H1 (cell line): ENCODE measurements around the gene DNAI1. TPM values are rescaled to one million over a fixed set of nuclear protein-coding genes. Genes with fewer than 3 reads are reported as not detected.

Experiments used
- CTCF ChIA-PET: fragments of 300-600 bp; sonication (Branson Sonifier 250); formaldehyde crosslinking; loops from one replicate; lab custom pipeline; 2021; ENCODE audit not compliant: partially characterized antibody; lab: Charles Lee
- POLR2A ChIA-PET: fragments of 300-600 bp; sonication (Branson Sonifier 250); formaldehyde crosslinking; loops from one replicate; lab custom pipeline; 2021; ENCODE audit warnings: inconsistent platforms; ENCODE audit not compliant: partially characterized antibody; lab: Charles Lee
- DNase-seq, 2 experiments: peaks; one replicate each; pipeline versions ENCODE4 v3.0.0 to v3.0.0-alpha.2; 2010 to 2022; ENCODE audit warnings: low spot score in 2 of 2, low read depth in 1 of 2, mixed read lengths in 1 of 2
- FAIRE-seq: peaks from 2 replicates; lab custom pipeline; 2011; peaks lifted over from hg19 to GRCh38; lab: Jason Lieb, UNC
- H2AFZ ChIP-seq: 2 replicates; pipeline ENCODE4 v1.8.1; 2012; ENCODE audit warnings: low read length, inconsistent platforms
- H2AK5ac ChIP-seq: 2 replicates; pipeline ENCODE4 v1.6.1; 2013; ENCODE audit warnings: low read depth, low read length
- H2BK120ac ChIP-seq: replicated peaks from 2 replicates; pipeline ENCODE3; 2013; ENCODE audit warnings: low read depth, low read length, inconsistent platforms
- H2BK12ac ChIP-seq: 2 replicates; pipeline ENCODE4 v1.6.1; 2013; ENCODE audit warnings: low read depth, low read length
- H2BK15ac ChIP-seq: 2 replicates; pipeline ENCODE4 v1.6.1; 2013; ENCODE audit warnings: low read length
- H2BK20ac ChIP-seq: 2 replicates; pipeline ENCODE4 v1.6.1; 2013; ENCODE audit warnings: low read length
- H2BK5ac ChIP-seq: 2 replicates; pipeline ENCODE4 v1.6.1; 2013; ENCODE audit warnings: low read depth, low read length
- H3K14ac ChIP-seq: 2 replicates; pipeline ENCODE4 v1.6.1; 2013; ENCODE audit warnings: inconsistent platforms; ENCODE audit not compliant: insufficient read length
- H3K18ac ChIP-seq: 2 replicates; pipeline ENCODE4 v1.6.1; 2013; ENCODE audit warnings: low read length; ENCODE audit errors: extremely low read depth
- H3K23ac ChIP-seq: 2 replicates; pipeline ENCODE4 v1.6.1; 2013; ENCODE audit warnings: inconsistent platforms; ENCODE audit not compliant: insufficient read length
- H3K23me2 ChIP-seq: 2 replicates; pipeline ENCODE4 v1.6.1; 2013; ENCODE audit warnings: low read depth, low read length
- H3K27ac ChIP-seq: 2 replicates; pipeline ENCODE4 v1.6.1; 2011; ENCODE audit warnings: low read depth, low read length, inconsistent platforms
- H3K27me3 ChIP-seq, 4 experiments: replicated peaks in 1 of 4; 1 replicate in 1 of 4; 2 replicates in 3 of 4; pipeline versions ENCODE4 v1.6.1 to v1.8.1; 2011 to 2013; ENCODE audit warnings: low read length in 3 of 4, mild to moderate bottlenecking in 3 of 4, inconsistent platforms in 2 of 4, mixed read lengths in 2 of 4, moderate library complexity in 1 of 4; ENCODE audit not compliant: control insufficient read depth in 3 of 4, insufficient read depth in 3 of 4; ENCODE audit errors: extremely low read depth in 1 of 4
- H3K36me3 ChIP-seq, 4 experiments: 2 replicates each; pipeline versions ENCODE4 v1.6.1 to v1.8.1; 2011 to 2013; ENCODE audit warnings: mild to moderate bottlenecking in 4 of 4, low read length in 3 of 4, moderate library complexity in 2 of 4, control low read depth in 1 of 4, inconsistent platforms in 1 of 4; ENCODE audit not compliant: insufficient read depth in 4 of 4, control insufficient read depth in 2 of 4
- H3K4ac ChIP-seq: replicated peaks from 2 replicates; pipeline ENCODE3; 2013; ENCODE audit warnings: low read length, low read depth, mixed read lengths, inconsistent platforms; ENCODE audit not compliant: insufficient read length
- H3K4me1 ChIP-seq, 4 experiments: replicated peaks in 1 of 4; 1 replicate in 1 of 4; 2 replicates in 3 of 4; pipeline versions ENCODE4 v1.6.1 to v1.8.1; 2011 to 2013; ENCODE audit warnings: low read length in 3 of 4, inconsistent platforms in 2 of 4, mixed read lengths in 1 of 4; ENCODE audit not compliant: insufficient read depth in 4 of 4, control insufficient read depth in 3 of 4
- H3K4me2 ChIP-seq, 2 experiments: 2 replicates each; pipeline versions ENCODE4 v1.6.1 to v1.8.1; 2011 to 2013; ENCODE audit warnings: low read depth in 2 of 2, low read length in 2 of 2, control low read depth in 1 of 2, inconsistent platforms in 1 of 2, mild to moderate bottlenecking in 1 of 2; ENCODE audit not compliant: insufficient read depth in 1 of 2
- H3K4me3 ChIP-seq, 4 experiments: fragments of 200-600, 300-600 bp in 1 of 4; sonication (generic), shearing (Covaris generic), sonication (Bioruptor Twin) in 1 of 4; 2 replicates each; pipeline versions ENCODE4 v1.5.1 to v1.8.1; 2011 to 2016; ENCODE audit warnings: low read length in 4 of 4, low read depth in 3 of 4, control low read depth in 2 of 4, inconsistent platforms in 2 of 4, mild to moderate bottlenecking in 2 of 4, mixed read lengths in 1 of 4, moderate library complexity in 1 of 4; ENCODE audit not compliant: insufficient read depth in 2 of 4; ENCODE audit errors: extremely low read depth in 1 of 4
- H3K56ac ChIP-seq: replicated peaks from 2 replicates; pipeline ENCODE3; 2013; ENCODE audit warnings: low read depth, mild to moderate bottlenecking, mixed read lengths, low read length, inconsistent platforms; ENCODE audit not compliant: insufficient read length
- H3K79me1 ChIP-seq: 2 replicates; pipeline ENCODE4 v1.6.1; 2013; ENCODE audit warnings: low read depth, low read length, control low read depth
- H3K79me2 ChIP-seq, 2 experiments: 2 replicates each; pipeline versions ENCODE4 v1.6.1 to v1.8.1; 2012 to 2013; ENCODE audit warnings: low read length in 2 of 2, mild to moderate bottlenecking in 2 of 2, inconsistent platforms in 1 of 2; ENCODE audit not compliant: insufficient read depth in 2 of 2, control insufficient read depth in 1 of 2
- H3K9ac ChIP-seq, 4 experiments: replicated peaks in 1 of 4; 1 replicate in 1 of 4; 2 replicates in 3 of 4; pipeline versions ENCODE4 v1.6.1 to v1.8.1; 2011 to 2013; ENCODE audit warnings: low read depth in 3 of 4, low read length in 3 of 4, control low read depth in 2 of 4, mild to moderate bottlenecking in 2 of 4, moderate library complexity in 2 of 4, inconsistent platforms in 1 of 4; ENCODE audit errors: extremely low read depth in 1 of 4
- H3K9me3 ChIP-seq, 2 experiments: 2 replicates each; pipeline versions ENCODE4 v1.6.1 to v1.8.1; 2012 to 2013; ENCODE audit warnings: mild to moderate bottlenecking in 2 of 2, moderate library complexity in 2 of 2, control low read depth in 1 of 2, inconsistent platforms in 1 of 2, low read depth in 1 of 2, low read length in 1 of 2, mixed read lengths in 1 of 2; ENCODE audit not compliant: insufficient read depth in 2 of 2
- H4K20me1 ChIP-seq, 2 experiments: replicated peaks in 1 of 2; 2 replicates each; pipeline versions ENCODE3 to v1.8.1; 2011 to 2013; ENCODE audit warnings: inconsistent platforms in 2 of 2, low read length in 2 of 2, mild to moderate bottlenecking in 1 of 2; ENCODE audit not compliant: insufficient read depth in 2 of 2, control insufficient read depth in 1 of 2
- H4K5ac ChIP-seq: 2 replicates; pipeline ENCODE4 v1.6.1; 2013; ENCODE audit warnings: low read length, low read depth, mixed read lengths, inconsistent platforms; ENCODE audit not compliant: insufficient read length
- H4K8ac ChIP-seq: 2 replicates; pipeline ENCODE4 v1.8.0; 2013; ENCODE audit warnings: mild to moderate bottlenecking, moderate library complexity, low read length, inconsistent platforms; ENCODE audit not compliant: insufficient read depth; ENCODE audit errors: extremely low read depth
- H4K91ac ChIP-seq: replicated peaks from 2 replicates; pipeline ENCODE3; 2013; ENCODE audit warnings: low read length, mixed read lengths, inconsistent platforms; ENCODE audit not compliant: insufficient read length
- ATF3 ChIP-seq: IDR thresholded peaks from 2 replicates; pipeline ENCODE4 v1.6.1; 2011; ENCODE audit warnings: low read depth, mild to moderate bottlenecking, low read length; ENCODE audit not compliant: insufficient read depth
- GABPA ChIP-seq: IDR thresholded peaks from 2 replicates; pipeline ENCODE4 v1.6.1; 2011; ENCODE audit warnings: mild to moderate bottlenecking, low read length, moderate library complexity, borderline replicate concordance; ENCODE audit not compliant: insufficient read depth
- MAX ChIP-seq: IDR thresholded peaks from 2 replicates; pipeline ENCODE4 v1.6.1; 2012; ENCODE audit warnings: inconsistent platforms
- SAP30 ChIP-seq: fragments of 300-600 bp; sonication (generic); IDR thresholded peaks from 2 replicates; pipeline ENCODE4 v1.7.1; 2012; ENCODE audit warnings: low read length, moderate library complexity, mild to moderate bottlenecking, inconsistent platforms; ENCODE audit not compliant: insufficient read depth, insufficient replicate concordance
- WGBS, 2 experiments: shearing (Covaris generic) in 1 of 2; methylation state at CpG; one replicate each; pipeline versions ENCODE4 v1.1.6 to v1.1.7; 2013 to 2015; ENCODE audit warnings: low lambda C conversion rate in 2 of 2, mixed read lengths in 2 of 2, inconsistent platforms in 1 of 2, low coverage in 1 of 2, missing lambda C conversion rate in 1 of 2; ENCODE audit not compliant: insufficient replicate concordance in 2 of 2, insufficient coverage in 1 of 2, insufficient read length in 1 of 2; ENCODE audit errors: extremely low coverage in 1 of 2, missing lambda C conversion rate in 1 of 2; 5-methylcytosine and 5-hydroxymethylcytosine counted together
- polyA plus RNA-seq, 7 experiments: library from polyadenylated mRNA; depleted of rRNA in 3 of 7; stranded (reverse) in 5 of 7; unstranded in 2 of 7; fragments of >200 nt in 5 of 7; fragments of 200-250 nt in 2 of 7; gene quantifications; 1 replicate in 5 of 7; 2 replicates in 1 of 7; 4 replicates in 1 of 7; pipeline versions ENCODE4 v1.2.1 to v1.2.3, GENCODE V29; 2011 to 2013; ENCODE audit warnings: missing spikeins in 2 of 7, mixed read lengths in 2 of 7
- total RNA-seq: library from RNA; stranded (reverse); fragmentation: NEBNext Ultra II Directional; extraction: Animal tissue kit (Norgen Biotek cat#: 25700); gene quantifications from 2 replicates; pipeline ENCODE4 v1.2.1, GENCODE V29; 2021

The DNAI1 gene
- total and polyA plus RNA-seq, 2 of the 8 experiments (the other 6 are each of a cell fraction or from before 2014, with no cell fraction given), result 0.37 to 0.54 TPM

- no peak for FAIRE-seq
- CTCF ChIA-PET, result interaction anchor here (1.1 to 13.0 kb wide), 6 partner anchors 8 to 49 kb away, joined by 3 to 73 read pairs (median 10); no protein-coding TSS in a partner anchor
- peaks cover 1 to 2% of the 10 kb centered on the region in 2 experiments for H4K20me1 ChIP-seq
These were observed 6.0 kb upstream of the DNAI1 start for GRCh38 chr9:34452568-34452967.

More at GRCh38 chr9:34452568-34452967, 6.0 kb upstream of the DNAI1 start:
- Histone ChIP-seq H3K79me2 (no peaks in the 10 kb centered on the region), H3K27ac (no peak overlapping the region), H3K4me1 (peaks cover 2 to 9% (median 5%) of the 10 kb centered on the region in 4 experiments), H3K9me3 (no peaks in the 10 kb centered on the region), H2AFZ (no peak overlapping the region), H3K36me3 (no peaks in the 10 kb centered on the region), H2AK5ac (no peak overlapping the region), H3K4me3 (no peak overlapping the region), H3K18ac (no peak overlapping the region), H4K5ac (no peak overlapping the region), H2BK12ac (no peak overlapping the region), H3K27me3 (peaks cover 0 to 8% (median 5%) of the 10 kb centered on the region in 4 experiments; a peak in 4 of 7 replicates), H3K14ac (no peak overlapping the region), H3K4ac (no peak overlapping the region), H3K23me2 (peaks cover 8% of the 10 kb centered on the region), H3K9ac (no peak overlapping the region), H4K91ac (no peak overlapping the region), H3K56ac (no peak overlapping the region), H3K4me2 (no peak overlapping the region), H4K8ac (no peak overlapping the region), H2BK15ac (no peak overlapping the region), H3K23ac (no peak overlapping the region), H2BK20ac (no peak overlapping the region), H2BK120ac (no peak overlapping the region), H3K79me1 (no peaks in the 10 kb centered on the region; the same call in 1 of the 2 replicates), H2BK5ac (no peak overlapping the region)
- 77 to 100% methylated on average over 1 to 2 of the region's 2 CpGs for WGBS, 2 experiments
- no peak for TF ChIP-seq MAX
- TF ChIP-seq SAP30, result no peak
- TF ChIP-seq ATF3, result no peak
- no peak for TF ChIP-seq GABPA
- DNase-seq, result no peak
- POLR2A ChIA-PET, result interaction anchor here (0.6 kb wide), 1 partner anchor 53 kb away, joined by 3 read pairs; no protein-coding TSS in a partner anchor
